UCSD-AML1 (cell line): Measurements from ENCODE around the gene DDI2.
"Not testable (repeated sequence)": the region's sequence is repeated elsewhere in the genome, so short reads cannot be mapped to it uniquely, and the experiment has no call there.

Experiments used
- DNase-seq: peaks from one replicate; lab custom pipeline; 2025; ENCODE audit not compliant: unreplicated experiment; lab: John Stamatoyannopoulos, UW

DDI2 gene

DNA sequence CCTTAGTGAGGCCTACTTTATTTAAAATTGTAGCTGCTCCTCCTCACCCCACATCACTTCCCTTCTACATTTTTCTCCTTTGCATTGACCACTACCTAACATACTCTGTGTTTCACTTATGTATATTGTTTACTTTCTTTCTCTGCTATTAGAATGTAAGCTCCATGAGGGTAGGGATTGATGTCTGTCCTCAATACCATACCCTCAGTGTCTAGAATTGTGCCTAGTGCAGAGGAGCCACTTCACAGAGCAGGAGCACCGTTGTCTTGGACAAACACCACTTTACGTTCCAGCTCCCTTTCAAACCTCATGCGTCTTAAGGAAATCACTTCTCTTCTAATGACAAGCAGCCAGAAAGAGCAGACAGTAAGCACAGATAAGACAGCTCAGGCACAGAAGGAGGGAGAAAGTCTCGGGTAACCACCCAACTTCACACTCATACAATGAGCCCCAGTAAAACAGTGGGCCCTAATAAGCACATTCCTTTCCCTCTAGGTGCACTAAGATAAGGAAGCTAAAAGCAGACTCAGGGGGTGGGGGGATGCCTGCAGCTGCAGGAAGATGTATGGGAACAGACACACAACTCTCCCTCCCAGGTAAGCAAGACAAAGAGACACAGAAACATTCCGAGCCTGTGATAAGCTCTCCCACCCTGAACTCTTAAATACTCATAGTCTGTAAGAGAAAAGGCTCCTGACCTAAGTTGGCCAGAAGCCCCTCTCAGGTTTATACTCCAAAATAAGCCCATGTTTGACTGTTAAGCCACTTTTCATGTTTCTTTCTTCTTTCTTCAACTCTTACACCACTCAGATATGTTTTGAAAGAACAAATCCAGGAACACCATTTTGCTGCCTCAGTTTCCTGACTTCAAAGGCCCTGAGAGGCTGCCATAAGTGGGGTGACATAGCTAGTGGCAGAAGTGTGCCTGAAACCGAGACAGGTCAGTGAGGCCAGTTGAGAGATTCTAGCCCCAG lies 59.7 kb downstream of the DDI2 start:
- DNase-seq, result no peak

- DNase-seq, result no peak
Observed at GRCh38 chr1:15678578-15678977, 61.3 kb downstream of the DDI2 start.

GRCh38 chr1:15680131-15680530 lies 62.9 kb downstream of the DDI2 start:
- no peak for DNase-seq

DNA sequence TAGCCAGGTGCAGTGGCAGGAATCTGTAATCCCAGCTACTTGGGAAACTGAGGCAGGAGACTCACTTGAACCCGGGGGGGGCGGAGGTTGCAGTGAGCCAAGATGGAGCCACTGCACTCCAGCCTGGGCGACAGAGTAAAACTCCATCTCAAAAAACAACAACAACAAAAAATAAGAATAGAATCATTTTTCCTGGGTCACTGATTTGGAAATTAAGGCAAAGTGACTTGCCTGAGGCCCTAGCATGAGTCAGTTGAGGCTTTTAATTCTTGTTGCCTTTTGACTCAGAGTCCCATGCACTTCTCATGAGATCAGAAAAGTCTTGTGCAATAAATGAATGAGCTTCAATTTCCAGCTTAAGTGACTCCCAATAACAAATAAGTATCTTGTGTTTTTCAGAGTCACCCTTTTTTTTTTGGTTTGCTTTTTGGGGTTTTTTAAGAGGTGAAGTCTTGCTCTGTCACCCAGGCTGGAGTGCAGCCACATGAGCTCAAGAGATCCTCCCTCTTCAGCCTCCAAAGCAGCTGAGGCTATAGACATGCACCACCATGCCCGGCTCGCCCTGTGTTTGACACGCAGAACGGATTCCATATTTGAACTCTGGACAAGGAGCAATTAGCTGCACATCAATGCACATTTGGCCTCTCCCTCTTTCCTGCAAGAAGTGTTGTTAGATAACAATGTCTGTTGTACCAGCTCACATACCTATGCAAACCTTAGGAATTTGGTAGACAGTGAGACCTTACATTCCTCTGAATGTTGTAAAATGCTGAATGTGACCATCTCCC lies 63.5 kb downstream of the DDI2 start:
- DNase-seq, result no peak

DNA sequence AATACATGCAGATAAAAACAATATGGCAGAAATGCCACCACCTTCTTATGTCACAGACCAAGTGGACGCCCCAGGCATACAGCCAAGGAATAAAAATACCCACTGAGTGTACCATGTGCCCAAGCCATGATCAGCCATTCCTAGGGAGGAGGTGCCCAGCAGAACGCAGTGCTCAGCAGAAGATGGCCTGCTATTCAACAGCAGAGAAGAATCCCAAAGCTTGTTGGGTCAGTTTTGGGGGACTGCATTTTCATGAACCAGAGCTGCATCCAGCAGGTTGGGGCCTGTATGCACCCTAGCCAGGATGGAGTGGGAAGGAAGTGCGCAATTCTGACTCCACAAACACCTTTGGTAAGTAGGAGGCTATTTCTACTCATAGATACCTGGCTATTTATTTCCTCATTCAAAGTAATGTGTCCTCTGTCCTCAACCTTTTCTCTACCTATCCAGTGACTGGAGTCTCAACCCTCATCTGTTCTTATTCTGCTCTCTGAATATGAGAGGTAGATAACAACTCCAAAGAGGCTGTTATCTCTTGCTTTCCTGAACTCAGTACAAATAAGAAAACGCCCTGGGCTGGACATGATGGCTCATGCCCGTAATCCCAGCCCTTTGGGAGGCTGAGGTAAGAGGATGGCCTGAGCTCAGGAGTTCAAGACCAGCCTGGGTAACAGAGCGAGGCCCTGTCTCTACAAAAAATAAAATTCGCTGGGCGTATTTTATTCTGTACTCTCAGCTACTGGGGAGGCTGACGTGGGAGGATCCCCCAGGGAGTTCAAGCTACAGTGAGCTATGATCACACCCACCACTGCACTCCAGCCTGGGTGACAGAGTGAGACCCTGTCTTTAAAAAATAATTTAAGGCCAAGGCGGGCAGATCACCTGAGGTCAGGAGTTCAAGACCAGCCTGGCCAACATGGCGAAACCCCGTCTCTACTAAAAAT lies 64.4 kb downstream of the DDI2 start:
- DNase-seq, result no peak

- no peak for DNase-seq
Observed at GRCh38 chr1:15682936-15683341, 65.7 kb downstream of the DDI2 start.

- DNase-seq, result no peak
Observed at GRCh38 chr1:15683345-15684039, 66.2 kb downstream of the DDI2 start.

GRCh38 chr1:15684042-15684461 lies 66.8 kb downstream of the DDI2 start, which contains the start of gene PLEKHM2:
Gene PLEKHM2 (plus strand): TSS chr1:15684320. CDS start chr1:15684559, 239 bp downstream.
- peak; percentile 55 for DNase-seq

GRCh38 chr1:15684468-15685291 lies 67.4 kb downstream of the DDI2 start:
- peak; percentile 44 for DNase-seq

DNA sequence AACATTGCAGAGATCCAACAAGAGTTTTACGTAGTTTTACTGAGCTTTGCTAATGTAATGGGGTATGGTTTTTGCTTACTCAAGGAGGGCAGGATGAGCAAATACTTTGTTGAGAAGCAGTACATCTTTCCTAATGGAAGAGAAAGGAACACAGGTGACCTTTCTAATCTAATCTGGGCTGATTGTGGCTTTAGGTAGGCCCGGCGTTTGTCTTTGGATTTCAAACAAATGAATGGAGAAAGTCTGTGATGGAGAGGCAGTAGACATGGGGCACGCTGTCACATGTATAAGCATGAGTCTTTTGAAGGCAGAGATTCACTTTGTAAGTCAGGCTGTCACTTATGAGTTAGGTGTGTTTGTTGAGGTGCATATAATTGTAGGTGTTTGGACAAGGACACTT lies 68.6 kb downstream of the DDI2 start:
- DNase-seq, result no peak

GRCh38 chr1:15687446-15687845 lies 70.2 kb downstream of the DDI2 start:
- no peak for DNase-seq

- no peak for DNase-seq
Observed at GRCh38 chr1:15690317-15690716, 73.1 kb downstream of the DDI2 start.

- no peak for DNase-seq
Observed at GRCh38 chr1:15691434-15692032, 74.3 kb downstream of the DDI2 start.

- DNase-seq, result no peak
Observed at GRCh38 chr1:15692121-15692682, 74.9 kb downstream of the DDI2 start.

DNA sequence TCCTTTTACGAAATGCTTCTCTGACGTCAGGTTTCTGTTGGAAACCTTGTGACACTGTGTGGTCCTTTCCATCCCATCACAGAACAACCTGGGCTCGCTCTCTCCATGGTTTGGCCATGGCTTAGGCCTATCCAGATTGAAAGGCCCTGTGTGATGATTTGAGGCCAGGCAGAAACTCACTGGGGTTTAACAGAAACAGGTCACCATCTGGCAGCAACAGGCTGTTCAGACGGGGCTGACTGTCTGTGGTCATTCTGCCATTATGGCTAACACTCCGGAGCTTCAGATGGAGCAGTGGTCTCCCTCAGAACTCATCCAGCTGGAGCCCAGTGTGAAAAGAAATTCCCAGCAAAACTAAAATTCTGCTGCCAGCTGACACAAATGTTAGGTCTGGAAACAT lies 76.1 kb downstream of the DDI2 start:
- no peak for DNase-seq

- peak; percentile 45 for DNase-seq
Observed at GRCh38 chr1:15696956-15697521, 79.8 kb downstream of the DDI2 start.

DNA sequence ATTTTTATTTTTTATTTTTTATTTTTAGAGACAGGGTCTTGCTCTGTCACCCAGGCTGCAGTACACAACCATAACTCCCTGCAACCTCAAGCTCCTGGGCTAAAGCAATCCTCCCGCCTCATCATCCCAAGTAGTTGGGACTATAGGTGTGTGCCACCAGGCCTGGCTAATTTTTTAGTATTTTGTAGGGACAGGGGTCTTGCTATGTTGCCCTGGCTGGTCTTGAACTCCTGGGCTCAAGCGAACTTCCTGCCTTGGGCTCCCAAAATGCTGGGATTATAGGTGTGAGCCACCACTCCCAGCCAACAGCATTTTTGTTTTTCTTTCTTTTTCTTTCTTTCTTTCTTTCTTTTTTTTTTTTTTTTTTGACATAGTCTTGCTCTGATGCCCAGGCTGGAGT lies 80.9 kb downstream of the DDI2 start:
- DNase-seq, result no peak

GRCh38 chr1:15699321-15699720 lies 82.1 kb downstream of the DDI2 start:
- DNase-seq, result not testable (repeated sequence)
